Prostate gland (tissue), 2 donors: Measurements from ENCODE around the gene ROBO2. TPM values are rescaled to one million over a fixed set of nuclear protein-coding genes. Genes with fewer than 3 reads are reported as not detected.

Experiments
- DNase-seq: peaks from one replicate; pipeline ENCODE4 v3.0.0-alpha.2; 2019; ENCODE audit warnings: low spot score
- H3K27ac ChIP-seq, 2 donors: fragments of 200-600 bp; sonication (generic); 2 replicates each; pipeline ENCODE4 v1.5.1; 2017 to 2019
- H3K27me3 ChIP-seq: fragments of 200-600 bp; sonication (generic); replicated peaks from 2 replicates; pipeline ENCODE4 v1.5.1; 2019; ENCODE audit not compliant: insufficient read depth
- H3K36me3 ChIP-seq, 2 donors: fragments of 200-600 bp; sonication (generic); 1 replicate in 1 of 2; 2 replicates in 1 of 2; pipeline versions ENCODE4 v1.5.1 to v1.8.1; 2017 to 2019
- H3K4me1 ChIP-seq: fragments of 200-600 bp; sonication (generic); replicated peaks from 2 replicates; pipeline ENCODE4 v1.5.1; 2019
- H3K4me3 ChIP-seq, 2 donors: fragments of 200-600 bp; sonication (generic); 2 replicates each; pipeline ENCODE4 v1.5.1; 2017 to 2019
- H3K9me3 ChIP-seq: fragments of 200-600 bp; sonication (generic); 2 replicates; pipeline ENCODE4 v1.5.1; 2017
- CTCF ChIP-seq, 4 experiments: fragments of 200-600 bp in 2 of 4; fragments of 450-650 bp in 2 of 4; sonication (generic) in 2 of 4; IDR thresholded peaks; 1 replicate in 3 of 4; 2 replicates in 1 of 4; pipeline ENCODE4 v1.5.1; 2016 to 2019; ENCODE audit warnings: antibody characterized with exemption in 4 of 4, mild to moderate bottlenecking in 2 of 4, moderate library complexity in 2 of 4
- POLR2A ChIP-seq: fragments of 450-650 bp; IDR thresholded peaks from one replicate; pipeline ENCODE4 v1.6.1; 2016; ENCODE audit warnings: antibody characterized with exemption, mild to moderate bottlenecking
- POLR2AphosphoS5 ChIP-seq: sonication (generic); formaldehyde crosslinking; IDR thresholded peaks from one replicate; pipeline ENCODE4 v1.6.1; 2017; ENCODE audit warnings: antibody characterized with exemption
- WGBS: methylation state at CpG from one replicate; pipeline ENCODE4 v1.1.5; 2018; 5-methylcytosine and 5-hydroxymethylcytosine counted together
- intact Hi-C: fragments of 100-400 bp; cut with DNase I; formaldehyde crosslinking; loops from one replicate; pipeline ENCODE4 v1.14.2; 2022
- total RNA-seq, 2 donors: library from RNA; depleted of rRNA; stranded (reverse); fragments of >200 nt; gene quantifications; one replicate each; pipeline ENCODE4 v1.1.0, GENCODE V29; 2016

Gene ROBO2
- total RNA-seq, 2 donors from 2014 or later = 3.6 to 18.2 TPM

- intact Hi-C loops = no loop called here
These were observed 239.4 kb downstream of the ROBO2 start for GRCh38 chr3:77279276-77279675.

DNA sequence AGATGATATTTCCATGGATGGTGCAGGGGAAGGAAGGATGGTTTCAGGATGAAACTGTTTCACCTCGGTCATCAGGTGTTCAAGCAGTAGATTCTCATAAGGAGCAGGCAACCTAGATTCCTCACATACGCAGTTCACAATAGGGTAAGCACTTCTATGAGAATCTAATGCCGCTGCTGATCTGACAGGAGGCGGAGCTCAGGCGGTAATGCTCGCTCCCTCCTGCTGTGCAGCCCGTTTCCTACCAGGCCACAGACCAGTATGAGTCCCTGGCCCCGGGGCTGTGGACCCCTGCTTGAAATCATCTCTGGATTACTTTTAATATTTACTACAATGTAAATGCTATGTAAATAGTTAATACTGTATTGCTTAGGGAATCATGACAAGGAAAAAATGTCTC lies 241.8 kb downstream of the ROBO2 start:
- Histone ChIP-seq H3K4me3 (no peak overlapping the region), H3K36me3 (no peaks in the 10 kb centered on the region), H3K27me3 (no peaks in the 10 kb centered on the region), H3K27ac (no peak overlapping the region), H3K9me3 (no peaks in the 10 kb centered on the region), H3K4me1 (no peaks in the 10 kb centered on the region)
- WGBS = 68% methylated on average over 8 of the region's 8 CpGs
- DNase-seq = no peak
- no peak for TF ChIP-seq CTCF (IDR thresholded peaks at IDR 0.05)
- TF ChIP-seq POLR2AphosphoS5 = no peak
- no peak for TF ChIP-seq POLR2A
- intact Hi-C loops = no loop called here

More at GRCh38 chr3:77279276-77279675, 239.4 kb downstream of the ROBO2 start:
- no peak overlapping the region for H3K4me3 ChIP-seq
- TF ChIP-seq CTCF (IDR thresholded peaks at IDR 0.05) (no peak), POLR2AphosphoS5 (no peak), POLR2A (no peak)
- no peak for DNase-seq
- H3K4me1 ChIP-seq = no peaks in the 10 kb centered on the region
- H3K36me3 ChIP-seq = no peaks in the 10 kb centered on the region
- no peak overlapping the region for H3K27ac ChIP-seq
- H3K27me3 ChIP-seq = no peaks in the 10 kb centered on the region
- H3K9me3 ChIP-seq = no peaks in the 10 kb centered on the region
- WGBS = 92% methylated on average over 2 of the region's 2 CpGs

DNA sequence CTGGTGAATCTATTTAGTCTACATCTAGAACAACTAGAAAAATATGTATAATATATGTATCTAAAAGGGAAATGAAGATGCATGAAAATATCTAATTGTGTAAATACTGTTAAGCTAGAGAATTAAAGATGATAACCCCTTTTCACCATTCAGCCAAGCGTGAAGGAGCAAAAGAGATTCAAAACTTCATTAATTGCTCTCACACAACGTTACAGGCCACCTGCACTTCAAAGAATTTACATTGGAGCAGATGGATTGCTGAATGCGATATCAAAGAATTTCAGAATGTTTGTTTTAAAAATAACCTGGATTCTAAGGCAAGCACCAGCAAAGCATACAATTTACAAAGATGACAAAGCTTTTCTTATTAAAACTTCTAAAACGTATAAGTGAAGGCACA lies 243.2 kb downstream of the ROBO2 start:
- no peak for TF ChIP-seq CTCF (IDR thresholded peaks at IDR 0.05)
- TF ChIP-seq POLR2AphosphoS5 = no peak
- TF ChIP-seq POLR2A = no peak
- intact Hi-C loops = no loop called here
- no peaks in the 10 kb centered on the region for H3K36me3 ChIP-seq
- WGBS = 48% methylated on average over 4 of the region's 4 CpGs
- no peaks in the 10 kb centered on the region for H3K27me3 ChIP-seq
- no peaks in the 10 kb centered on the region for H3K9me3 ChIP-seq
- DNase-seq = no peak
- no peak overlapping the region for H3K27ac ChIP-seq
- H3K4me3 ChIP-seq = no peak overlapping the region
- H3K4me1 ChIP-seq = no peaks in the 10 kb centered on the region

- no peaks in the 10 kb centered on the region for H3K27me3 ChIP-seq
- no peak overlapping the region for H3K27ac ChIP-seq
- H3K4me1 ChIP-seq = no peaks in the 10 kb centered on the region
- TF ChIP-seq POLR2AphosphoS5 (no peak), POLR2A (no peak), CTCF (IDR thresholded peaks at IDR 0.05) (no peak)
- no peak for DNase-seq
- no peak overlapping the region for H3K4me3 ChIP-seq
- H3K9me3 ChIP-seq = no peaks in the 10 kb centered on the region
- H3K36me3 ChIP-seq = no peaks in the 10 kb centered on the region
- WGBS = 87% methylated on average over 1 of the region's 1 CpG
- intact Hi-C loops = no loop called here
These were observed 248.4 kb downstream of the ROBO2 start for GRCh38 chr3:77288348-77288747.

- Histone ChIP-seq H3K27me3 (no peaks in the 10 kb centered on the region), H3K9me3 (no peaks in the 10 kb centered on the region), H3K27ac (no peak overlapping the region), H3K36me3 (no peaks in the 10 kb centered on the region), H3K4me1 (no peaks in the 10 kb centered on the region), H3K4me3 (no peak overlapping the region)
- WGBS = 87% methylated on average over 5 of the region's 5 CpGs
- DNase-seq = no peak
- TF ChIP-seq POLR2A (no peak), CTCF (IDR thresholded peaks at IDR 0.05) (no peak), POLR2AphosphoS5 (no peak)
- intact Hi-C loops = no loop called here
These were observed 256.6 kb downstream of the ROBO2 start for GRCh38 chr3:77296527-77296926.
